Hepatocyte (in vitro differentiated cells): ENCODE results near the gene UQCC3. TPM values are rescaled to one million over a fixed set of nuclear protein-coding genes. Genes with fewer than 3 reads are reported as not detected.
A peak's percentile ranks its signal among the peaks of the same experiment; 100 is the strongest.
"Not testable (repeated sequence)": the region's sequence is repeated elsewhere in the genome, so short reads cannot be mapped to it uniquely, and the experiment has no call there.

Source experiments
- DNase-seq: peaks from one replicate; pipeline ENCODE4 v3.0.0-alpha.2; 2016; ENCODE audit warnings: low spot score
- H2AFZ ChIP-seq: fragments of 200-600 bp; sonication (generic); 2 replicates; pipeline ENCODE4 v1.6.0; 2016; ENCODE audit warnings: antibody characterized with exemption, mild to moderate bottlenecking
- H3K27ac ChIP-seq: fragments of 200-600 bp; sonication (generic); 2 replicates; pipeline ENCODE4 v1.5.1; 2016; ENCODE audit warnings: mild to moderate bottlenecking
- H3K27me3 ChIP-seq: fragments of 200-600 bp; sonication (generic); 2 replicates; pipeline ENCODE4 v1.6.1; 2016
- H3K36me3 ChIP-seq: fragments of 200-600 bp; sonication (generic); replicated peaks from 2 replicates; pipeline ENCODE4 v1.5.1; 2016; ENCODE audit warnings: low read depth; ENCODE audit not compliant: insufficient read depth
- H3K4me1 ChIP-seq: fragments of 200-600 bp; sonication (generic); 2 replicates; pipeline ENCODE4 v1.5.1; 2016; ENCODE audit warnings: mild to moderate bottlenecking, moderate library complexity; ENCODE audit not compliant: insufficient read depth
- H3K4me2 ChIP-seq: fragments of 200-600 bp; sonication (generic); 2 replicates; pipeline ENCODE4 v1.6.0; 2016
- H3K4me3 ChIP-seq: fragments of 200-600 bp; sonication (generic); 2 replicates; pipeline ENCODE4 v1.5.1; 2016; ENCODE audit warnings: mild to moderate bottlenecking
- H3K79me2 ChIP-seq: fragments of 200-600 bp; sonication (generic); 2 replicates; pipeline ENCODE4 v1.6.0; 2017; ENCODE audit warnings: mild to moderate bottlenecking
- H3K9me2 ChIP-seq: fragments of 200-600 bp; sonication (generic); replicated peaks from 2 replicates; pipeline ENCODE4 v1.6.0; 2017; ENCODE audit warnings: mild to moderate bottlenecking; ENCODE audit not compliant: insufficient read depth
- H3K9me3 ChIP-seq: fragments of 200-600 bp; sonication (generic); 2 replicates; pipeline ENCODE4 v1.5.1; 2016; ENCODE audit warnings: low read depth, mild to moderate bottlenecking
- H4K20me1 ChIP-seq: fragments of 200-600 bp; sonication (generic); 2 replicates; pipeline ENCODE4 v1.6.0; 2016; ENCODE audit warnings: mild to moderate bottlenecking; ENCODE audit not compliant: insufficient read depth, poor library complexity, severe bottlenecking
- CTCF ChIP-seq: fragments of 200-600 bp; sonication (generic); IDR thresholded peaks from 2 replicates; pipeline ENCODE4 v1.5.1; 2016; ENCODE audit warnings: antibody characterized with exemption, mild to moderate bottlenecking; ENCODE audit not compliant: poor library complexity
- EZH2 ChIP-seq: fragments of 200-600 bp; sonication (generic); IDR thresholded peaks from 2 replicates; pipeline ENCODE4 v1.6.1; 2016; ENCODE audit warnings: antibody characterized with exemption, mild to moderate bottlenecking, borderline replicate concordance
- EZH2phosphoT487 ChIP-seq: fragments of 200-600 bp; sonication (generic); IDR thresholded peaks from one replicate; pipeline ENCODE4 v1.6.1; 2018; ENCODE audit warnings: antibody characterized with exemption, mild to moderate bottlenecking, low read depth, moderate library complexity; ENCODE audit not compliant: unreplicated experiment, severe bottlenecking
- WGBS: methylation state at CpG from one replicate; pipeline ENCODE4 v1.1.6; 2016; ENCODE audit warnings: low lambda C conversion rate; ENCODE audit errors: missing lambda C conversion rate; 5-methylcytosine and 5-hydroxymethylcytosine counted together
- polyA plus RNA-seq: library from polyadenylated mRNA; unstranded; fragments of >200 nt; fragmentation: Nextera tagmentation; extraction: Ambion mirVana; gene quantifications from 2 replicates; pipeline ENCODE4 v1.2.1, GENCODE V29; 2016
- total RNA-seq: library from RNA; depleted of rRNA; stranded (reverse); fragments of >200 nt; gene quantifications from 2 replicates; pipeline ENCODE4 v1.2.3, GENCODE V29; 2014

UQCC3 gene
- total and polyA plus RNA-seq, 2 experiments from 2014 or later, result 8.9 to 17.0 TPM

- Histone ChIP-seq H3K4me3 (no peak within 1 kb of the TSS), H3K4me2 (peak within 1 kb of the TSS; percentile 20), H3K36me3 (no peaks in the 10 kb centered on the region), H3K9me3 (no peaks in the 10 kb centered on the region), H2AFZ (no peak within 1 kb of the TSS), H3K9me2 (no peaks in the 10 kb centered on the region), H4K20me1 (no peaks in the 10 kb centered on the region), H3K27ac (peak within 1 kb of the TSS; percentile 60), H3K79me2 (no peaks in the 10 kb centered on the region), H3K4me1 (peaks cover 6% of the 10 kb centered on the region), H3K27me3 (no peaks in the 10 kb centered on the region)
- DNase-seq, result peak; percentile 60
- TF ChIP-seq CTCF (no peak), EZH2 (no peak), EZH2phosphoT487 (no peak)
- WGBS, result 61% methylated on average over 11 of the region's 11 CpGs
Observed at GRCh38 chr11:62689421-62690183, 18.1 kb downstream of the UQCC3 start, which contains the start of gene LRRN4CL. TSS of gene LRRN4CL (minus strand) at chr11:62689530. CDS start at chr11:62688508, 1,022 bp downstream.

- 78% methylated on average over 4 of the region's 4 CpGs for WGBS
Observed at GRCh38 chr11:62693624-62694023, 22.2 kb downstream of the UQCC3 start.

GRCh38 chr11:62694455-62695167 lies 23.1 kb downstream of the UQCC3 start:
- WGBS, result 73% methylated on average over 14 of the region's 14 CpGs

More at GRCh38 chr11:62693624-62694023, 22.2 kb downstream of the UQCC3 start:
- H3K9me3 ChIP-seq, H3K36me3 ChIP-seq, H2AFZ ChIP-seq, H3K4me2 ChIP-seq, H3K27me3 ChIP-seq, DNase-seq, H3K9me2 ChIP-seq, H3K79me2 ChIP-seq, H3K4me1 ChIP-seq, H3K27ac ChIP-seq, H4K20me1 ChIP-seq, H3K4me3 ChIP-seq: not testable (repeated sequence)

More at GRCh38 chr11:62694455-62695167, 23.1 kb downstream of the UQCC3 start:
- Histone ChIP-seq H3K79me2 (no peaks in the 10 kb centered on the region), H4K20me1 (no peaks in the 10 kb centered on the region), H3K4me1 (no peaks in the 10 kb centered on the region), H3K27ac (no peak overlapping the region), H3K36me3 (no peaks in the 10 kb centered on the region), H3K4me2 (no peak overlapping the region), H3K4me3 (no peak overlapping the region), H3K9me3 (no peaks in the 10 kb centered on the region), H3K27me3 (no peaks in the 10 kb centered on the region), H2AFZ (no peak overlapping the region), H3K9me2 (no peaks in the 10 kb centered on the region)
- TF ChIP-seq EZH2 (no peak), CTCF (peak; percentile 81), EZH2phosphoT487 (no peak)
- DNase-seq, result peak; percentile 88
